Daoy (cell line): ENCODE measurements around the gene LGI2. TPM values are rescaled to one million over a fixed set of nuclear protein-coding genes. Genes with fewer than 3 reads are reported as not detected.
"Not testable (repeated sequence)": the region's sequence is repeated elsewhere in the genome, so short reads cannot be mapped to it uniquely, and the experiment has no call there.

Source experiments
- DNase-seq: peaks from one replicate; pipeline ENCODE4 v3.0.0-alpha.2; 2015; ENCODE audit warnings: low read depth
- total RNA-seq: library from RNA; depleted of rRNA; stranded (reverse); fragments of >200 nt; shearing (Covaris generic); gene quantifications from 2 replicates; pipeline ENCODE4 v1.2.3, GENCODE V29; 2014

Gene LGI2
- total RNA-seq, 1 experiment from 2014 or later = 0.06 TPM

- DNase-seq = no peak
Measured at GRCh38 chr4:25050370-25051078, 19.8 kb upstream of the LGI2 start.

- no peak for DNase-seq
Measured at GRCh38 chr4:25043548-25043947, 12.8 kb upstream of the LGI2 start.

- no peak for DNase-seq
Measured at GRCh38 chr4:25033526-25033925, 2.8 kb upstream of the LGI2 start.

GRCh38 chr4:25032126-25032525 lies 1.4 kb upstream of the LGI2 start:
- DNase-seq = peak; percentile 30

GRCh38 chr4:25031077-25031621 lies 403 bp upstream of the LGI2 start:
- peak; percentile 23 for DNase-seq

- DNase-seq = no peak
Measured at GRCh38 chr4:25029479-25030276, 1.1 kb downstream of the LGI2 start.

GRCh38 chr4:25028851-25029250 lies 1.9 kb downstream of the LGI2 start:
- no peak for DNase-seq

- DNase-seq = no peak
Measured at GRCh38 chr4:25022766-25023165, 8.0 kb downstream of the LGI2 start.

GRCh38 chr4:25021216-25021615 lies 9.5 kb downstream of the LGI2 start:
- no peak for DNase-seq

- DNase-seq = peak; percentile 11
Measured at GRCh38 chr4:25020236-25020635, 10.5 kb downstream of the LGI2 start.

- DNase-seq = no peak
Measured at GRCh38 chr4:25019501-25019900, 11.2 kb downstream of the LGI2 start.

- DNase-seq = no peak
Measured at GRCh38 chr4:25015012-25015411, 15.7 kb downstream of the LGI2 start.

GRCh38 chr4:25014662-25014983 lies 16.1 kb downstream of the LGI2 start:
- not testable (repeated sequence) for DNase-seq

GRCh38 chr4:25013756-25014661 lies 16.7 kb downstream of the LGI2 start:
- no peak for DNase-seq

- no peak for DNase-seq
Measured at GRCh38 chr4:25012655-25013054, 18.1 kb downstream of the LGI2 start.

- DNase-seq = no peak
Measured at GRCh38 chr4:25011135-25011866, 19.4 kb downstream of the LGI2 start.

GRCh38 chr4:25007598-25007997 lies 23.1 kb downstream of the LGI2 start:
- no peak for DNase-seq

GRCh38 chr4:25002681-25003080 lies 28.1 kb downstream of the LGI2 start:
- no peak for DNase-seq

- DNase-seq = no peak
Measured at GRCh38 chr4:25001509-25001908, 29.2 kb downstream of the LGI2 start.

GRCh38 chr4:25000639-25001038 lies 30.1 kb downstream of the LGI2 start:
- DNase-seq = no peak

GRCh38 chr4:24999392-25000089 lies 31.2 kb downstream of the LGI2 start:
- no peak for DNase-seq
